Measurements from ENCODE around the gene DRD2.

DNA sequence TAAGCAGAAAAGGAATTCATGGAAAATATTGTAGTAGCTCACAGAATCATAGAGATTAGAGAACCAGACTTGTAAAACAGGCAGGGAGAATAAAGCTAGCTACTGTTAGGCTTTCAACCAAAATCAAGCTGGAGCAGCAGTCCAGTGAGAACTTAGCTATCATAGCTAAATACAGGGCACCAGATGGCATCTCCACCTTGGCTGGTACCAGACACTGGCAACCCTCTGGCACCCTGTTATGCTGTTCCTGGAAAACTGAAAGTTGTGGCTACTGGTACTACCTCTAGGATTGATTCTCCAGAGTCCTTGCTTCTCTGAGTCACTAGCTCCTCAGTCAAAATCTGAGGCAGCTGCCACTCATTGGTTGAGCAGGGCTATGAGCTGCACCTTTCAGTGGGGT lies 6.0 kb upstream of the DRD2 start:
- TF ChIP-seq POLR2A (IDR thresholded peaks at IDR 0.05) (no peak), EP300 (IDR thresholded peaks at IDR 0.05) (no peak)
- TF ChIP-seq, protein P1, sequence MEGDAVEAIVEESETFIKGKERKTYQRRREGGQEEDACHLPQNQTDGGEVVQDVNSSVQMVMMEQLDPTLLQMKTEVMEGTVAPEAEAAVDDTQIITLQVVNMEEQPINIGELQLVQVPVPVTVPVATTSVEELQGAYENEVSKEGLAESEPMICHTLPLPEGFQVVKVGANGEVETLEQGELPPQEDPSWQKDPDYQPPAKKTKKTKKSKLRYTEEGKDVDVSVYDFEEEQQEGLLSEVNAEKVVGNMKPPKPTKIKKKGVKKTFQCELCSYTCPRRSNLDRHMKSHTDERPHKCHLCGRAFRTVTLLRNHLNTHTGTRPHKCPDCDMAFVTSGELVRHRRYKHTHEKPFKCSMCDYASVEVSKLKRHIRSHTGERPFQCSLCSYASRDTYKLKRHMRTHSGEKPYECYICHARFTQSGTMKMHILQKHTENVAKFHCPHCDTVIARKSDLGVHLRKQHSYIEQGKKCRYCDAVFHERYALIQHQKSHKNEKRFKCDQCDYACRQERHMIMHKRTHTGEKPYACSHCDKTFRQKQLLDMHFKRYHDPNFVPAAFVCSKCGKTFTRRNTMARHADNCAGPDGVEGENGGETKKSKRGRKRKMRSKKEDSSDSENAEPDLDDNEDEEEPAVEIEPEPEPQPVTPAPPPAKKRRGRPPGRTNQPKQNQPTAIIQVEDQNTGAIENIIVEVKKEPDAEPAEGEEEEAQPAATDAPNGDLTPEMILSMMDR (IDR thresholded peaks at IDR 0.05), result no peak
